Stimulated activated CD8-positive, alpha-beta memory T cell treated with anti-CD3 and anti-CD28 coated beads, Interleukin-12 subunit alpha, Interleukin-12 subunit beta, amount 100 ng/mL, for 24 hours (primary cell): ENCODE measurements around the gene HOXB1.
"Not testable (repeated sequence)": the region's sequence is repeated elsewhere in the genome, so short reads cannot be mapped to it uniquely, and the experiment has no call there.

Source experiments
- DNase-seq: peaks from one replicate; pipeline ENCODE4 v3.0.0-alpha.2; 2020; ENCODE audit errors: extremely low read depth

Gene HOXB1

GRCh38 chr17:48519427-48519826, 11.4 kb downstream of the HOXB1 start:
- DNase-seq = no peak

- DNase-seq = no peak
These were observed 13.3 kb downstream of the HOXB1 start for GRCh38 chr17:48517478-48517877.

DNA sequence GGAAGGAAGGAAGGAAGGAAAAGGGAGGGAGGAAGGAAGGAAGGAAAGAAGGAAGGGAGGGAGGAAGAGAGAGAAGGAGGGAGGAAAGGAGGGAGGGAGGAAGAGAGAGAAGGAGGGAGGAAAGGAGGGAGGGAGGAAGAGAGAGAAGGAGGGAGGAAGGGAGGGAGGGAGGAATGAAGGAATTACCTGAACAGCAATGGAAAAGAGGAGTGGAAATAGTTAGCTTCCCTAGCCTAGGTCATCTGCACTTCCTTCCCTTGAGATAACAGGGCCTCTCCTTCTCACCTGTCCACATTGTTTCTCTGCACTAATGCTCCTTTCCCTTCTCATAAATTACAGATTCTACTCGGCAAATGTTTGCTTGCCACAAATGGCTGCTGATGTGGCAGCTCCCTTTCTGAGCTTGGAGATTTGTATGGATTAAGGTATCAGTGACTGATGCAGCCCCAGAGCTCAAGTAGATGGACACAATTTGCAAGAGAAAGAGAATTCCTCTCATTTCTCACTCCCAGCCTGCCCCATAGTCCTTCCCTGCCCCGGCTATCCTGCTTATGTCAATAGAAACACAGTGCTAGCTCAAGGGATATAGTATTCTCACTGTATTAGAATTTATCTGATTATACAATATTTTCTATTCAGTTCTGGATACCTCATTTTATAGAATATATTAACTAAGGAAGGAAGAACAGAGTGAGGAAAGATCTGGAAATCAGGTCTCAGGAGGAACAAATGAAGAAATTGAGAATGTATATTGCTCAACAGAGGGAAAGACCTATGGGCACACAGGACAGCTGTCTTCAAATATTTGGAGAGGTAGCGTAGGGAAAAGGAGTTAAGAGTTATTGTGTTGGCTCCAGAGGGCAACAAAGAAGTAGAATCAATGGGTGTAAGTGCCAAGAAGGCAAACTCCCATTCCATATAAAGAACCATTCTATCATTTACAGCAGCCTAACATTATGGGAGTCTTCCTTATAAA, 14.6 kb downstream of the HOXB1 start:
- no peak for DNase-seq

DNA sequence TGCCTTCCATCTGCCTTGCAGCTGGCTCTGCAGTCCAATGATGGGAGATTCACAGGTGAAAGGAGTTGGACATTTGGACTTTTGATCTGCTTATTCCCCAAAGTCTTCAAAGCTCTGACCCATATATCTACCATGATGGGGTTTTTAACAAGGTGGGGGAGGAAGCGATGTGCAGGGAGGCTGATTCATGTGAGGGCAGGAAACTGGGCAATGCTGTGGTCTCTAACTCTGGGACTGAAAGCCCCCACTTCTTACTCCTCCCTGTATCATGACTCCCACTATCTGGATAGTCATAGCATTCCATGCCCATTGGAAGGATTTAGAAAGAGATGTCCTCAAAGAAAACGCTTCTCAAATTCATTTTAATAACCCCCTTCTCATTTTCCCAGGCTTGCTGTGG, 16.3 kb downstream of the HOXB1 start:
- no peak for DNase-seq

- DNase-seq = no peak
These were observed 16.9 kb downstream of the HOXB1 start for GRCh38 chr17:48513666-48514455.

GRCh38 chr17:48513097-48513496, 17.7 kb downstream of the HOXB1 start:
- DNase-seq = no peak

DNA sequence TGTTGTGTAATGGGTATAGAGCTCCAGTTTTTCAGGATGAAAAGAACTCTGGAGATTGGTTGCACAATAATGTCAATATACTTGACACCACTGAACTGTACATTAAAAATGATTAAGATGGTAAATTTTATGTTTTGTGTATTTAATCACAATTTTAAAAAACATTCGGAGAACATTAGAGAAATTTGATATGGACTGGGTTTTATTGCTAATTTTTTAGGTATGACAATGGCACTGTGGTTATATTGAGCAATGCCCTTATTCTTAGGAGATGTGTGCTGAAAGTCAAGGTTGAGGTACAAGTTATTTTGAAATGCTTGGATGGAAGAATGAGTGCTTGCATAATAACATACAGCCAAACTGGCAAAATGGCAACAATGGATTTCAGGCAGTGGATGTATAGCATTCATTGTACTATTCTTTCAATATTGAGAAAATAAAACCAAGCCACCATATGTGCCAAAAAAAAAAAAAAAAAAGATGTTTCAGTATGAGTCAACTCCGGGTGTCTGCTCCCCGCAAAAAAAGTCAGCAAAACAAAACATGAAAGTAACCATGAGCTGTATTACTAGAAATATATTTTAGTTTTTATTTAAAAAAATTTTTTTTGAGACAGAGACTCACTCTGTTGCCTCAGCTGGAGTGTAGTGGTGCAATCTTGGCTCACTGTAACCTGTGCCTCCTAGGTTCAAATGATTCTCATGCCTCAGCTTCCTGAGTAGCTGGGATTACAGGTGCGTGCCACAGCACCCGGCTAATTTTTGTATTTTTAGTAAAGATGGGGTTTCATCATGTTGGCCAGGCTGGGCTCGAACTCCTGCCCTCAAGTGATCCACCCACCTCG, 19.8 kb downstream of the HOXB1 start:
- no peak for DNase-seq

GRCh38 chr17:48510381-48510760, 20.4 kb downstream of the HOXB1 start:
- no peak for DNase-seq

DNA sequence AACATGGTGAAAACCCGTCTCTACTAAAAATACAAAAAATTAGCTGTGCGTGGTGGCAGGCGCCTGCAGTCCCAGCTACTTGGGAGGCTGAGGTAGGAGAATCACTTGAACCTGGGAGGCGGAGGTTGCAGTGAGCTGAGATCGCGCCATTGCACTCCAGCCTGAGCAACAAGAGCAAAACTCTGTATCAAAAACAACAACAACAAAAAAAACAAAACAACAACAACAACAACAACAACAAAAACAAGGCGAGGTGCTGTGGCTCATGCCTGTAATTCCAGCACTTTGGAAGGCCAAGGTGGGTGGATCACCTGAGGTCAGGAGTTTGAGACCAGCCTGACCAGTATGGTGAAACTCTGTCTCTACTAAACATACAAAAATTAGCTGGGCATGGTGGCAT, 21.1 kb downstream of the HOXB1 start:
- not testable (repeated sequence) for DNase-seq

DNA sequence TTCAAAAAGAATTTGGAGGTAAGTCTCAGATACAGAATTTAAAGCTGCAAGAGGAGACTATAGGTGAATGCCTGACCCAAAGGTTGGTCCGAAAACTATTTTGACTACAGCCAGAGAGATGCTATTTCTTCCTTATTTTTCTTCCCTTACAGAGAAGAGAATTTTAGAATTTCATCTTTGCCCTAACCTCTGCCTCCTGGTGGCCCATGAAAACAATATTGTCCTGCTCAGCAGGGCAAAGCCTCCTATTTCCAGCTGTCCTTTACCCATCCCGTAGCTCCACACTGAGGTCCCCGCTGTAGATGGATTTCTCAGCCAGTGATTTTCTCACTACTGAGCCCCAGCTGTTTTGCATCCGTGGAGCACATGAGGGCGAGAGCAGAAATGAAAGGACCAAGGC, 24.6 kb downstream of the HOXB1 start:
- DNase-seq = no peak

DNA sequence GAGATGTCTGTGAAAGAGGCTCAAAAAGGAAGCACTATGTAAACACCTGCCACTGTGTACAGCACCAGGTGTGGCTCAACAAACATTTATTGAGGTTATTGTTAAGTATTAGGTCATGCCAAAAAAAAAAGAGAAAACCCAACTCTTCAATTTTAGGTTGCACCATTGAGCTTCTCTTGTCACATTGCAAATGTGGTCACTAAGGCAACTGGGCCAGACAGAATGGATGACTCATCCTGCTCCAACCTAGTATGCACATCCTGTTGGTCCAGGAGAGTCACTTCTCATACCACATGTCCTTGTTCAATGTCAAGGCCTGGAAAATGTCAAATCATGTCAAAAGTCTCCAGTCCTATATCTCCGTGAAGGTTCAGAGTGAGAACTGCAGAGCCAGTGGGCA, 25.0 kb downstream of the HOXB1 start:
- DNase-seq = no peak

- DNase-seq = no peak
These were observed 25.9 kb downstream of the HOXB1 start for GRCh38 chr17:48504953-48505352.

GRCh38 chr17:48503747-48504146, 27.1 kb downstream of the HOXB1 start:
- no peak for DNase-seq

DNA sequence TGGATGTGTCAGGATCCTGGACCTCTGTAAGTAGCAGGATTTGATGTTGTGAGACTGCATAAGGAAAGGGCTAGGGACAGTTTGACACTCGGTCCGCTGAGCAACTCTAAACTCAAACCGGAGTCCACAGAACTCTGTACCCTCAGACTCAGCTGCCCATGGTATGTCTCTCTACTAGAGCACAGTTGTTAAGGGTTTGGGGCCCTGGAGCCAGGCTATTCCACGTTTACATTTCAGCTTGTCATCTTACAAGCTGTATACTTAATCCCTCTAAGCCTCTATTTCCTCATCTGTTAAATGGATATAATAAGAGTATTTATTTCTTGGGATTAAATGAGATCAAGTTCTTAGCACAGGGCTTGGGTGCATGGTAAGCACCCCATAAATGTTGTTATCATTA, 27.9 kb downstream of the HOXB1 start:
- DNase-seq = no peak

DNA sequence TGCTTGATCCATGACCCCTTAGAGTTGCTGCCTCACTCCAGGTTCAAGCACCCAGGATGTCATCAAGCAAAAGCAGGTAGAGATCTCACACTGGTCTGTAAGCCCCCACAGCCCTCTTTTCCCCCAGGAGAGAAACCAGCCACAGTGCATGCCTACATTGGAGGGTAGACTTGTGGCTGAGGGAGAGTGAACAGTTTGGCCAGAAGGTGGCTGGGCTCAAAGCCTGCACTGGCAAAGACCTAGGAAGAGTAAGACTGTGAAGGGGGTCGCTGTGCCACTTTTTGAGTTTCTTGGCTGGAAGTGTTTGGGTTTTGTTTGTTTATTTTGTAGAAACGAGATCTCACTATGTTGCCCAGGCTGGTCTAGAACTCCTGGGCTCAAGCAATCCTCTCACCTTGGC, 28.5 kb downstream of the HOXB1 start:
- DNase-seq = no peak

- no peak for DNase-seq
These were observed 30.1 kb downstream of the HOXB1 start for GRCh38 chr17:48500435-48501426.

DNA sequence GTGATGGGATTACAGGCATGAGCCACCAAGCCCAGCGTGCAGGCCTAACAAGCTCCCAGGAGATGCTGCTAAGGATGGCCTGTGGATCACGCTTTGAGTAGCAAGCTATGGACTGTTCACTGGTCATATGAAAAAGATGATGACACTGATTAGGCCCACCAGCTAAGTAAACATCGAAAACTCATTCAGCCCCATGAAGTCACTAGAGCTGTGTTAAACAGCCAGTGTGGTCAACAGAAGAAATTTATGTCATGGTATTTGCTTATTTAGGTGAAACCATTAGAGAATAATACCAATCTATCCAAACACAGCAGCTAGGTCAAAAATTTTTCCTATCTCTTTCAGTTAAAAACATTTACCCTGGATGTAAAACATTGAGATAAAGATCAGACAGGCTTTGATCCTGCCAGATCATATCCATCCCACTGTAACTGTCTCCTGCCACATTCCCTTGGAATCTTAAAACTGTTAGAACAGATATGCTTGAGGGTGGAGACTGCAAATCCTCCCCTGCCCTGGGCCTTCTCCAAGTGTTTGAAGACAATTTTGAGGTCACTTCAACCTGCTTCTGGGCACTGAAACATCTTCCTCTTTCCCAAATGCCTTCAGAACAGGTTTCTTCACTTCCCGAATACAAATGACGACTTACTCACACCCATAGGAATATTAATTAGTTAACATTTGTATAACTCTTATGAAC, 30.9 kb downstream of the HOXB1 start:
- DNase-seq = no peak

DNA sequence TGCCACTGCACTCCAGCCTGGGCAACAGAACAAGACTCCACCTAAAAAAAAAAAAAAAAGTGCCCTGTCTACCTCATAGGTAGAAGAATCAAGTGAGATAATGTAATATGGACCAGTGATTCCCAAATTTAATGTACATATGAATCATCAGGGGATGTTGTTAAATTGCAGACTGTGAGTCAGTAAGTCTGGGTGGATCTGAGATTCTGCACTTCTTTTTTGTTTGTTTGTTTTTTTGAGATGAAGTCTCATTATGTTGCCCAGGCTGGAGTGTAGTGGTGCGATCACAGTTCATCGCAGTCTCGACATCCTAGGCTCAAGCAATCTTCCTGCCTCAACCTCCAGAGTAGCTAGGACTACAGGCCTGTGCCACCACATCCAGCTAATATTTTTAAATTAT, 31.6 kb downstream of the HOXB1 start:
- DNase-seq = no peak

GRCh38 chr17:48498164-48498850, 32.5 kb downstream of the HOXB1 start:
- no peak for DNase-seq

DNA sequence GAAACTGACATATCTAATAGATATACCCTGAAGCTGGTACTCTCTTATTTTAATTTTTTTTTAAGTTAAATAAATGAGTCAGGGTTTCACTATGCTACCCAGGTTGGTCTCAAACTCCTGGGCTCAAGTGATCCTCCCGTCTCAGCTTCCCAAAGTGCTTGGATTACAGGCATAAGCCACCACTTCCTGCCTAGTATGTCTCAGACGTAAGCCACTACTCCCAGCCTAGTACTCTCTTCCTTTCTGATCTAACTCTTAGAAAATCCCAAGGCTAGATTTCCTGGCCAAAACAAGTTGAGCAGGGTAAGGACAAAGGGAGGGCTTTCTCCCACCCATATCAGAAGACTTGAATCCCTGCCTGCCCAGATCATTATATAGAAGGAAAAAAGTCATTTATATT, 33.7 kb downstream of the HOXB1 start:
- no peak for DNase-seq
